Duodenal mucosa (tissue), 2 donors: Measurements from ENCODE around the gene SLC25A3.
"Not testable (repeated sequence)": the region's sequence is repeated elsewhere in the genome, so short reads cannot be mapped to it uniquely, and the experiment has no call there.

Source experiments
- H3K27ac ChIP-seq: one replicate; pipeline ENCODE4 v1.7.0; 2013; ENCODE audit warnings: low read depth, low read length
- H3K27me3 ChIP-seq, 2 donors: one replicate each; pipeline ENCODE4 v1.7.0; 2013; ENCODE audit warnings: low read length in 2 of 2, control low read depth in 1 of 2; ENCODE audit not compliant: insufficient read depth in 2 of 2, control insufficient read depth in 1 of 2
- H3K36me3 ChIP-seq, 2 donors: one replicate each; pipeline ENCODE4 v1.7.0; 2013; ENCODE audit warnings: low read length in 2 of 2, control low read depth in 1 of 2; ENCODE audit not compliant: insufficient read depth in 2 of 2, control insufficient read depth in 1 of 2
- H3K4me1 ChIP-seq, 2 donors: one replicate each; pipeline ENCODE4 v1.7.0; 2013; ENCODE audit warnings: low read length in 2 of 2, control low read depth in 1 of 2; ENCODE audit not compliant: insufficient read depth in 2 of 2, control insufficient read depth in 1 of 2
- H3K4me3 ChIP-seq, 2 donors: one replicate each; pipeline ENCODE4 v1.7.0; 2013; ENCODE audit warnings: low read length in 2 of 2, low read depth in 1 of 2
- H3K9ac ChIP-seq, 2 donors: one replicate each; pipeline ENCODE4 v1.7.0; 2013; ENCODE audit warnings: low read length in 2 of 2, low read depth in 1 of 2
- H3K9me3 ChIP-seq, 2 donors: one replicate each; pipeline ENCODE4 v1.7.0; 2013; ENCODE audit warnings: low read length in 2 of 2, control low read depth in 1 of 2; ENCODE audit not compliant: control insufficient read depth in 1 of 2

SLC25A3 gene

GRCh38 chr12:98635657-98636323 is 42.3 kb downstream of the SLC25A3 start:
- no peaks in the 10 kb centered on the region for H3K4me1 ChIP-seq
- H3K9ac ChIP-seq = no peak overlapping the region
- no peaks in the 10 kb centered on the region for H3K36me3 ChIP-seq
- no peak overlapping the region for H3K27ac ChIP-seq
- H3K27me3 ChIP-seq = no peaks in the 10 kb centered on the region
- no peaks in the 10 kb centered on the region for H3K9me3 ChIP-seq
- no peak overlapping the region for H3K4me3 ChIP-seq

DNA sequence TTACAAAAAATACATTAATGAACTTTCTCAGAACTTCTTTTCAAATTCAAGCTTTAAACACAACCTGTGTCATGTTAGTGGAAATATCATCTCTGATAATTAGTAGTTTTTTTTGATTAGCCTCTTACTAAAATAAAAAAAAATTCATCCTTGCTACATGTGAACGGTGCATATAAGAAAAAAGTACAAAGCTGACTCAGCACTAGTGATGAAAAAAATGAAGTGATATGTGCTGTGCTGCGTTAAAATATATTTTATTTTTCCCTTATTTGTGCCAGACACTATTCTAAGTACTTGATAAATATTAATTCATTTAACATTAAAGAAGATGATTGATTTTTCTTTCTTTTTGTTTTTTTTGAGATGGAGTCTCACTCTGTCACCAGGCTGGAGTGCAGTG is 43.6 kb downstream of the SLC25A3 start:
- Histone ChIP-seq H3K9ac (no peak overlapping the region), H3K36me3 (no peaks in the 10 kb centered on the region), H3K9me3 (no peaks in the 10 kb centered on the region), H3K4me3 (no peak overlapping the region), H3K27ac (no peak overlapping the region), H3K4me1 (no peaks in the 10 kb centered on the region), H3K27me3 (no peaks in the 10 kb centered on the region)

GRCh38 chr12:98638009-98638408 is 44.5 kb downstream of the SLC25A3 start:
- no peaks in the 10 kb centered on the region for H3K36me3 ChIP-seq
- H3K27ac ChIP-seq = no peak overlapping the region
- no peaks in the 10 kb centered on the region for H3K9me3 ChIP-seq
- no peak overlapping the region for H3K4me3 ChIP-seq
- H3K27me3 ChIP-seq = no peaks in the 10 kb centered on the region
- no peak overlapping the region for H3K9ac ChIP-seq
- H3K4me1 ChIP-seq = no peaks in the 10 kb centered on the region

GRCh38 chr12:98639491-98639890 is 46.0 kb downstream of the SLC25A3 start:
- Histone ChIP-seq H3K9ac (no peak overlapping the region), H3K4me3 (no peak overlapping the region), H3K4me1 (peaks cover 0 to 10% of the 10 kb centered on the region in 2 donors), H3K27ac (no peak overlapping the region), H3K27me3 (no peaks in the 10 kb centered on the region), H3K9me3 (no peaks in the 10 kb centered on the region), H3K36me3 (no peaks in the 10 kb centered on the region)

GRCh38 chr12:98642801-98643200 is 49.3 kb downstream of the SLC25A3 start:
- H3K9ac ChIP-seq, H3K27me3 ChIP-seq, H3K27ac ChIP-seq, H3K9me3 ChIP-seq, H3K36me3 ChIP-seq, H3K4me3 ChIP-seq: not testable (repeated sequence)
- H3K4me1 ChIP-seq = peaks cover 10 to 17% of the 10 kb centered on the region in 2 donors

DNA sequence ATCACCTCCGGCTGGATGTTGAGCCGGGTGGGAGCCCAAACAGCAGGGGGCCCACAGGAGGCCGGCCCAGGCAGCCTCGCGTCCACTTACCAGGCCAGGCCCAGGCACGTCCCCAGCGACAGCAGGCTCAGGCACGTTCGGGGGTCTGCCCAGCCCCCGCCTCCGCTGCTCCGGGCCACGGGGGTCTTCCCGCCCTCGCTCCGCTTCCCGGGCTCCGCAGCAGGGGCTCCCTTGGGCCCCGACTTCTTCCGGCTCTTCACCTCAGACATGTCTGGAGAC is 50.9 kb downstream of the SLC25A3 start:
- no peaks in the 10 kb centered on the region for H3K27me3 ChIP-seq

DNA sequence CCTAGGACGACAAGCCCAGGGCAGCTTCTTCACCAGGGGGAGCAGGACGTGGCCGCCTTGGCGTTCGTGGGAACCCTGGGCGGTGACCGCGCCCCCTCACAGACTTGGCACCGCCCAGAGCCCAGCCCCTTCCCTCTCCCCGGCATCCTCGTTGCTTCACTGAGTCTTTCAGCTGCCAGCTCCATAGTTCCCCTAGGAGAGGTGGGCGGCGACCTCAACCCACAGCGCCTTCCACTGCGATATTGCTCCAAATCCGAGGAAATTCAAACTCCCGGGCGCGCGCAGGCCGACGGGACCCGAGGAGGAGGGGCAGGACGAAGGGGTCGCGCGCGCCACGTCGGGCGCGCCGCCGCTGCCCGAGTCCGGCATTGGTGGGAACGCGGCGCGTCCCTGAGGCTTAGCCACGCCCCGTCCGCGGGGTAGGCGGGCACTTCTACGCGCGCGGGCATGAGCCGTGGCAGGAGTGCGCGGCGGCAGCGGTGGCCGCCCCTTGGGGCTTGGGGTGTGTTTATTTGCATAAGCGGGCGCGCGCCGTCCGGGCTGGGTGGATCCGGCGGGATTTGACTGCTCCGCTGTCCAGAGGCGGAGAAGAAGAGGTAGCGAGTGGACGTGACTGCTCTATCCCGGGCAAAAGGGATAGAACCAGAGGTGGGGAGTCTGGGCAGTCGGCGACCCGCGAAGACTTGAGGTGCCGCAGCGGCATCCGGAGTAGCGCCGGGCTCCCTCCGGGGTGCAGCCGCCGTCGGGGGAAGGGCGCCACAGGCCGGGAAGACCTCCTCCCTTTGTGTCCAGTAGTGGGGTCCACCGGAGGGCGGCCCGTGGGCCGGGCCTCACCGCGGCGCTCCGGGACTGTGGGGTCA is 51.5 kb downstream of the SLC25A3 start, which contains the start of the genes APAF1 and IKBIP:
Gene APAF1 (plus strand): TSS at position 579 of the 860 bp plus-strand sequence. CDS start 3,070 bp downstream, outside the sequence.
Gene IKBIP (minus strand): TSS at position 77 of the 860 bp plus-strand sequence. CDS start 87 bp downstream, outside the sequence.
- Histone ChIP-seq H3K9me3 (no peaks in the 10 kb centered on the region), H3K27ac (peak within 1 kb of the TSS; percentile 86), H3K4me1 (peaks cover 10 to 17% of the 10 kb centered on the region in 2 donors), H3K4me3 (peak within 1 kb of the TSS; percentile 96 to 100), H3K27me3 (no peaks in the 10 kb centered on the region), H3K36me3 (peaks cover 6 to 9% of the 10 kb centered on the region in 2 donors), H3K9ac (peak within 1 kb of the TSS; percentile 84 to 94)

More for the DNA sequence above, 50.9 kb downstream of the SLC25A3 start:
- Histone ChIP-seq H3K4me3 (peak overlapping the region; percentile 96 to 100), H3K36me3 (peaks cover 1 to 4% of the 10 kb centered on the region in 2 donors), H3K4me1 (peaks cover 10 to 17% of the 10 kb centered on the region in 2 donors), H3K9ac (peak overlapping the region; percentile 73 to 84), H3K27ac (peak overlapping the region; percentile 86), H3K9me3 (no peaks in the 10 kb centered on the region)

GRCh38 chr12:98645572-98646067 is 52.1 kb downstream of the SLC25A3 start:
- Histone ChIP-seq H3K4me1 (peaks cover 10 to 17% of the 10 kb centered on the region in 2 donors), H3K9me3 (no peaks in the 10 kb centered on the region), H3K27me3 (no peaks in the 10 kb centered on the region), H3K36me3 (peaks cover 6 to 14% of the 10 kb centered on the region in 2 donors), H3K9ac (peak overlapping the region; percentile 84 to 94), H3K4me3 (peak overlapping the region; percentile 96 to 100), H3K27ac (peak overlapping the region; percentile 86)

DNA sequence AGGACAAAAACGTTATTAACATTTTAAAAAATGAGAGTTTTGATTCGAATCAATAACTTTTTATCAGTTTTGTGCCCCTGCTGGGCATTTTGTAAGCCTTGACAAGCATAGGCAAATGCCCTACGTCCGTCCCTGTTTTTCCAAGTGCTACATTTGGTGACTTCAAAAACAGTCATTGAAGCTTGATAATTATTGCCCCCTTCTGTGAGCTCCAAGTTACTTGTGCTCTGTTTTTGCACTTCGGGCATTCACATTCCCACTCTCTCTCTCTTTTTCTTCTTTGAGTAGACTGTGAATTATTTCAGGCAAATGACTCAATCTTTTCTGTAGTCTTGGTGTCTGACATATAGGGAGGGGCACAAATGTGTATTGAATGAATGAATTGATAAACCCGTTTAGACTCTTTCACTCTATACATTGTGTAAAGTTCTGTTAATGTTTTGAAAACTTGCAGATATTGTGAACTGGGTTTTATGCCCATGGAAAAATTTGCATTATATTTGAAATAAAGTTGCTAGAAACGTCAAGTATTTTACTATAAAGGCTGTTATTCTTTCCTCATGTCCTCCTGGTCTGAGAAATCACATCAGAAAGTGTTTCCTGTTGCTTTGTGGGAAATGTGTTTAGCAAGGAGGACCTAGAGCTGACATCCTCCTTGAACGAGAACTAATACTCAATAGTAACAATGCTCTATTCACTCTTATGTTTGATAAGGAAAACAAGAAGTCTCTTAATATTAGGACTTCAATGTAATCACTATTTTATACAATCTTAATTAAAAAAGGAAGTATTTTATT is 53.0 kb downstream of the SLC25A3 start:
- H3K36me3 ChIP-seq = peaks cover 10 to 18% of the 10 kb centered on the region in 2 donors
- no peaks in the 10 kb centered on the region for H3K9me3 ChIP-seq
- no peak overlapping the region for H3K27ac ChIP-seq
- peaks cover 10 to 17% of the 10 kb centered on the region in 2 donors for H3K4me1 ChIP-seq
- H3K4me3 ChIP-seq = peak overlapping the region; percentile 96 to 100
- peak overlapping the region; percentile 84 to 94 for H3K9ac ChIP-seq
- H3K27me3 ChIP-seq = no peaks in the 10 kb centered on the region
